ENCODE measurements around the gene GPR21.
A peak's percentile ranks its signal among the peaks of the same experiment; 100 is the strongest.

Gene GPR21, protein sequence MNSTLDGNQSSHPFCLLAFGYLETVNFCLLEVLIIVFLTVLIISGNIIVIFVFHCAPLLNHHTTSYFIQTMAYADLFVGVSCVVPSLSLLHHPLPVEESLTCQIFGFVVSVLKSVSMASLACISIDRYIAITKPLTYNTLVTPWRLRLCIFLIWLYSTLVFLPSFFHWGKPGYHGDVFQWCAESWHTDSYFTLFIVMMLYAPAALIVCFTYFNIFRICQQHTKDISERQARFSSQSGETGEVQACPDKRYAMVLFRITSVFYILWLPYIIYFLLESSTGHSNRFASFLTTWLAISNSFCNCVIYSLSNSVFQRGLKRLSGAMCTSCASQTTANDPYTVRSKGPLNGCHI

DNA sequence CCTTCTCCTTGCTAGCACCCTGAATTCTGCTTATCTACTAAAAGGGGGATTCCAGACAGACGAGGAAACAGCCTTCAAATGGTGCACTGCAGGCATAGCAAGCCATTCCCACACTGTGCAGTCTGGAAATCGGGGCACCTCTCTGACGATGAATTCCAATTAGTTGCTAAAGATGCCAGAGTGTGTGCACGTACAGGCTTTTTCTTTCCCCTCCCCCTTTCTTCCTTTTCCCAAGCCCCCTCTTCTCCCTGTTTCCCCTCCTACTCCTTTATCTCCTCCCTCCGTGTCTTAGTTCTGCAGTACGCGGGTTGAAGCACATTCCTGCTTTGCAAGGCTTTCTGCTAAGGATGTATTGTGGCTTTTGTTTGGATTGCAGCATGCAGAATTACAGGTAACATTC, at the start of gene GPR21:
Gene GPR21 (plus strand): TSS at position 316 of the 400 bp plus-strand sequence. CDS start 900 bp downstream, outside the sequence.
- Histone ChIP-seq H3K4me3 (peak within 1 kb of the TSS in 3 of 7 experiments; percentile 2 to 21 (median 4)), H3K27ac (peak within 1 kb of the TSS in 3 of 21 experiments; percentile 6 to 11 (median 11))

DNA sequence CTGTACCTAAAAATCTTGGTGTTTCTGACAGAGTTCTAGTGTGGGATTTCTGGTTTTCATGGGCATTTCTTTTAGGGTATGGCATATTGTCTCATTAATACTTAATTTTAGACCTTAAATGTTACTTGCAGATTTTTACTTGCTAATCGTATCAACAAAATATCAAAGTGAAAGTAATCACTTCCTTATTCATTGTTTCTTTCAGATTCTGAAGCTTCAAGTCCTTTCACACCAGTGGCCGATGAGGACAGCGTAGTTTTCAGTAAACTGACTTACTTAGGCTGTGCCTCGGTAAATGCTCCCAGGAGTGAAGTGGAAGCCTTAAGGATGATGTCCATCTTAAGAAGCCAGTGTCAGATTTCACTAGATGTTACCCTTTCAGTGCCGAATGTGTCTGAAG, 47.5 kb upstream of the GPR21 start:
- peak overlapping the region in 1 of 21 experiments; percentile 5 for H3K27ac ChIP-seq
- H3K4me3 ChIP-seq = no peak overlapping the region

DNA sequence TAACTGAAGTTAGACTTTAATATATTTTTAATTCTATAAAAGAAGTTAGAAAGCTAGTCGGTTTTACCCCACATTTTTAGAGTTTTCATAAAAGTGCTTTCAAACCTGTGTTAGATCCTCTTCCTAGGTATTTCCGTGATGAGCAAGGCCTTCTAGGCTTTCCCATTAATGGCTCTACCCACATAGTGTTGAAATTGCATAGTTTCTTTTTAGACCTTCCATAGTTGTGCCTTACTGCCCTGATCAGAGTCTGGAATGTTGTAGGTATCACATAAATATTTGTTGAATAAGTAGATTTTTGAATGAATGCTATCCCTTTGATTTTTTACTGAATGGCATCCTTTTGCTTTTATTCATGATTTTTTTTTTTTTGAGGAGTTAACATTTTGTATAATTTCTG, 45.3 kb upstream of the GPR21 start:
- Histone ChIP-seq H3K4me3 (no peak overlapping the region), H3K27ac (peak overlapping the region in 1 of 21 experiments; percentile 31)

DNA sequence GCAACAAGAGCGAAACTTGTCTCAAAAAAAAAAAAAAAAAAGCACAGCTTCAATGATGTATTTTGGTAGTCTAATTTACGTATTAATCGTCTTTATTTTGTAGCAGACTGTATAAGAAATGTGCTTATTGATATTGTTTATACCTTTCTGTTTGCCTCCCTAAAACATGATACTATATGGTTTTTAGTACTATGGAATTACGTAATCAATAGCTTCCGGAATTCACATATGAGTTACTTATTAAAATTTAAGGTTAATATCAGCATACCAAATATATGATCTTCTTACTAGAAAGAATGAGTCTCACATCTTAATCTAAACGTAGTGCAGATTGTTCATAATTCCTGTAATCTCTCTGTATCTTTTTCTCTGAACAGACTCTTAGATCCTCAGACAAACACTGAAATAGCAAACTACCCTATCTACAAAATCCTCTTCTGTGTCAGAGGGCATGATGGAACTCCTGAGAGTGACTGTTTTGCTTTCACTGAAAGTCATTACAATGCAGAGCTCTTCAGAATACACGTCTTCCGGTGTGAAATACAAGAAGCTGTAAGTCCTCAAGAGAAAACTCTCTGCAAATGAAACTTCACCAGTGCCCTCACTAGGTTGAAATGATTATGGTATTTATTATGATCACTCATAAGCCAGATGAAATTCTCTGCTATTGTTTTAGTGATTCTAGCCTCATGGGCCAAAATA, 44.4 kb upstream of the GPR21 start:
- H3K4me3 ChIP-seq = no peak overlapping the region
- no peak overlapping the region for H3K27ac ChIP-seq

DNA sequence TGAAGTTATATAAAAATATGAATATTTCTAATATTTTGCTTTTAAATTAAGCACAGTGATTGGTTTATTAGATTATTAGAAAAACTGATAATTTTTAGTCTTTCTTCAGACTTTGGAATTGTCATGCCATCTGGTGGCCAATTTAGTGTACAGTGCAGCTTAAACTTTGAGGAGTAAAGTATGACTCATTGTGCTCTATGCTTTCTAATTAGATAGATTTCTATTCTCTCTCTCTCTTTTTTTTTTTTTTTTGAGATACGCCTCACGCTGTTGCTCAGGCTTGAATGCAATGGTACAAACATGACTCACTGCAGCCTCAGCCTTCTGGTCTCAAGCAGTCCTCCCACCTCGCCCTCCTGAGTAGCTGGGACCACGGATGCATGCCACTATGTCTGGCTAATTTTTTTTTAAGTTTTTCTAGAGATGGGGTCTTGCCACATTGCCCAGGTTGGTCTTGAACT, 42.1 kb upstream of the GPR21 start:
- Histone ChIP-seq H3K27ac (no peak overlapping the region), H3K4me3 (no peak overlapping the region)

DNA sequence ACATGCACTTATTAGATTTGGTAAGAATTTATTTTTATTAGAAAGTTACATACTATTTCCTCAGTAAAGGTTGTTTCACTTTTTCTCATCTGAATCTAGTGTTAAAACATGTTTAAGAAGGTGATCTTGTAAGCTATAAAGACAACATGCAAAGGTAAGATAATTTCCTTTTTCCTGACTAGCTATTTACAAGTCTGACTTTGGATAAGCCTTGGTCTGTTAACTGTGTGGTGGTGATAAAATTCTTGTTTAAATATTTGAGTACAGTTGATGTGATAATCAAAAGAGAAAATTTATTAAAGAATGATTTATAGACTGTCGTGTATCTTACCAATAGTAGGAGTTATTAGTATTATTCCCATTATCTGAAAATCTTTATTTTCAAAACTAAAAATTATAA, 36.9 kb upstream of the GPR21 start:
- H3K4me3 ChIP-seq = no peak overlapping the region

DNA sequence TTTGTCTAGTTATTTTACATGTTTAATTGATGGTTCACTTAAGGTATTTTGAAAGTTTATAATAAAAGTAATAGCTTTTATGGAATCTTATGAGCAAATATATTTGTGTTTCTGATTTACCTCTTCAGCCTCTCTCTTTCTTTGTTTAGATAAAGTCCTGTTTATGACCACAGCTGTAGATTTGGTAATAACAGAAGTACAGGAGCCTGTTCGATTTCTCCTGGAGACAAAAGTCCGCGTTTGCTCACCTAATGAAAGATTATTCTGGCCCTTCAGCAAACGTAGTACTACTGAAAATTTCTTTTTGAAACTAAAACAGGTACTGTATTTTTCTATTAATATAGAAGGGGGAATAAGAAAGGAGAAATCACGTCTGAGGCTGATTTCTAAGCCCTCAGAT, 35.0 kb upstream of the GPR21 start:
- Histone ChIP-seq H3K4me3 (no peak overlapping the region), H3K27ac (no peak overlapping the region)

More for the DNA sequence above, 36.9 kb upstream of the GPR21 start:
- no peak overlapping the region for H3K27ac ChIP-seq

DNA sequence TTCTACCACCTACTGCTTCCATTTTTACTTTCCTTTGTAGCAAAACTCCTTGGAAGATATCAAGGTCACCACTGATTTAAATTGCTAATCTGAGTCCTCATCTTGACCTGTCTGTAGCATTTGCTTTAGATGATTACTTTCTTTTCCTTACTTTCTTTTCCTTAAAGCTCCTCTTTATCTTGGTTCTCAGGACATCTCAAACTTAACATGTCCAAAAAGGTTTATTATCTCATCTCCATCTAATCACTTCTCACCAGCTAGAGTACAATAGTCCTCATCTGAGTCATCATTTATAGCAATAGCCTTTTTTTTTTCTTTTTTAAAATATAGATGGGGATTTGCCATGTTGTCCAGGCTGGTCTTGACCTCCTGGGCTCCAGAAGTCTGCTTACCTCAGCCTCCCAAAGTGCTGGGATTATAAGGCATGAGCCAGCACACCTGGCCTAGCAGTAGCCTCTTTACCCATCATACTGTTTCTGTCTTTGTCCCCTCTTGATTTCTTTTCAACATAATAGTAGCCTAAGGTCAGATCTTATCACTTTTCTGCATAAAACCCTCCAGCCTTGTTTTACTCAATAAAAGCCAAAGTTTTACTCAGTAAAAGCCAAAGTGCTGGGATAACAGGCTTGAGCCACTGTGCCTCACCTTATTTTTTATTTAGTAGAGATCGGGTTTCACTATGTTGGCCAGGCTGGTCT, 32.9 kb upstream of the GPR21 start:
- Histone ChIP-seq H3K27ac (no peak overlapping the region), H3K4me3 (no peak overlapping the region)

DNA sequence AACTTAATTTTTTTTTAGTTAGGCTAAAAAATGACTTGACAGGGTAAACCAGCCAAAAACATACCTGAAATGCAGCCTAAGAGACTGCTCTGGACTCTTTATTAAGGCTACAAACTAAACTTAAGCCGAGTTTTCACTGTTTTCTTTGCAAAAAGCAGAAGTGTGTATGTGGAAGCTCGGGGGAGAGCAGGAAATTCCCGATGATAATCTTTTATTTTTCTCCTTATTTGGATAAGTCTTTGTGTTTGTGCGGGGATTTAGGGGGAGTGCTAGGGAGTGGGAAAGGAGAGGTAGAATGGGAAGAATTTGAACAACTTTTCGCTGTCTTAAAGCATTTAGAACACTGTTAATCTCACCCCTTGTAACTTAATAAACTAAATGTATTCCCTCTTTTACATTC, 30.7 kb upstream of the GPR21 start:
- peak overlapping the region in 7 of 21 experiments; percentile 16 to 56 (median 33) for H3K27ac ChIP-seq
- no peak overlapping the region for H3K4me3 ChIP-seq

DNA sequence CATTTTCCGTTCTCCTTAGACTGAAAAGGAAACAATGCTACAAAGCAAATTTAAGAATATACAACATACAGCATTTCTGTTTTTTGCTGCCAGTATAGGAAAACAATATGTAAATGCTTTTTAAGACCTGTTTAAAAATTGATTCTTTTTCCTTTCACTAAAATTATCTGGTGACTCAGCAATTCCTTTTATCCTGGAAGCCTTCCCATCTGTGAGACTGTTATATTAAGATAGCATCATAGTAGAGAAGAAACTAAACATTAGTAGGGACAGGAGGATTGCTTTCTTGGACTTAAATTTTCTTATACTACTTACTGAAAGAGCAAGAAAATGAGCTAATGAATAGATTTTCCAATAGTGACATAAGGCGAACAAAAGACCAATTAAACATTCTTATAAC, 30.0 kb upstream of the GPR21 start:
- Histone ChIP-seq H3K4me3 (no peak overlapping the region), H3K27ac (peak overlapping the region in 3 of 21 experiments; percentile 26 to 44 (median 29))

DNA sequence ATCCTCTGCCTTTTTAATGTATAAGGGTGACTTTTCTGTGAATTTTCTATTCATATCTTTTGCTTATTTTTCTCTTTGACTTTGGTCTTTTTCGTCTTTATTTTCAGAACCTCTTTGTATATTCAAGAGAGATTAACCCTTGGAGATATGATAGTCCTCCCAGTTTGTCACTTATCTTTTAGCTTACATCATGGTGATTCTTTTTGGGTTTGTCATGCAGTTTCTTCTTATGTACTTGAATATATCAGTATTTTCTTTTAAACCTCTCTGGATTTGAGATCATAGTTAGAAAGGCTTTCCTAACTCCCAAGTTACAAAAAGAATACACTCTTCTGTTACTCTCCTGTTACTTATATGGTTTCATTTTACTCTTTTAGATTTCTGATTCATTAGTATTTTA, 27.5 kb upstream of the GPR21 start:
- Histone ChIP-seq H3K4me3 (no peak overlapping the region), H3K27ac (no peak overlapping the region)

DNA sequence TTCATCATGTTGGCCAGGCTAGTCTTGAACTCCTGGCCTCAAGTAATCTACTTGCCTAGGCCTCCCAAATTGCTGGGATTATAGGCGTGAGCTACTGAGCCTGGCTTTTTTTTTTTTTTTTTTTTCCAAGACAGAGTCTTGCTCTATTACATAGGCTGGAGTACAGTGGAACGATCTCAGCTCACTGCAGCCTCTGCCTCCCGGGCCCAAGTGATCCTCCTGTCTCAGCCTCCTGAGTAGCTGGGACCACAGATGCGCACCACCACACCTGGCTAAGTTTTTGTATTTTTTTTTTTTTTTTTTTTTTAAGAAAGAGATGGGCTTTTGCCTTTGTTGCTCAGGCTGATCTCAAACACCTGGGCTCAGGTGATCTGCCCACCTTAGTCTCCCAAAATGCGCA, 26.2 kb upstream of the GPR21 start:
- Histone ChIP-seq H3K27ac (no peak overlapping the region), H3K4me3 (no peak overlapping the region)

DNA sequence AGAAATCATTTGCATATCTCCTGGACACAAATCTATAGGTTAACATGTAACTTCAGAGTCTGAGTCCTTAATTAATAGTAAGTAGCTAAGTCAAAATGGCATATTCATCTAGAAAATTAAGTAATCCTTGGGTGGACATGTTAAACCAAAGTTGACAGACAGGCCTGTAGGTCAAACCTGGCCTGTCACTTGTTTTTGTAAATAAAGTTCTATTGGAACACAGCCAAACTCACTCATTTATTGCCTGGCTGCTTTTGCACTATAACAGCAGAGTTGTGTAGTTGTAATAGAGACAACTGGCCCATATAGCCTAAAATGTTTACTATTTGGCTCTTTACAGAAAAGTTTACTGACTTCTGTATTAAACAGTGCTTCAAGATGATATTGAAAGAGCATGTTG, 24.6 kb upstream of the GPR21 start:
- Histone ChIP-seq H3K27ac (no peak overlapping the region), H3K4me3 (no peak overlapping the region)

DNA sequence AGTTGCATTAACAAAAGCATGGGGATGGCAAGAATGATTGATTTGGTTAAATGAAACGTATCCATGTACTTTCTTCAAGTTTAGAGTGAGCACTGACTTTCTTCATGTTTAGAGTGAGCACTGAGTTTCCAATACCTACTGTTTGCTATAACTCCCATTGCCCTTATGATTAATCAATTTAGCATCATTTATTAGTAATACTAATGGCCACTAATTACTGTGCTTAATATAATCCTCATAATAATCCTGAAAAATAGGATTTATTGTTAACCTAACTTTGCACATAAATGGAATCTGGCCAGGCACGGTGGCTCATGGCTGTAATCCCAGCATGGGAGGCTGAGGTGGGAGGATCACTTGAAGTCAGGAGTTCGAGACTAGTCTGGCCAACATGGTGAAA, 22.1 kb upstream of the GPR21 start:
- Histone ChIP-seq H3K27ac (no peak overlapping the region), H3K4me3 (no peak overlapping the region)

DNA sequence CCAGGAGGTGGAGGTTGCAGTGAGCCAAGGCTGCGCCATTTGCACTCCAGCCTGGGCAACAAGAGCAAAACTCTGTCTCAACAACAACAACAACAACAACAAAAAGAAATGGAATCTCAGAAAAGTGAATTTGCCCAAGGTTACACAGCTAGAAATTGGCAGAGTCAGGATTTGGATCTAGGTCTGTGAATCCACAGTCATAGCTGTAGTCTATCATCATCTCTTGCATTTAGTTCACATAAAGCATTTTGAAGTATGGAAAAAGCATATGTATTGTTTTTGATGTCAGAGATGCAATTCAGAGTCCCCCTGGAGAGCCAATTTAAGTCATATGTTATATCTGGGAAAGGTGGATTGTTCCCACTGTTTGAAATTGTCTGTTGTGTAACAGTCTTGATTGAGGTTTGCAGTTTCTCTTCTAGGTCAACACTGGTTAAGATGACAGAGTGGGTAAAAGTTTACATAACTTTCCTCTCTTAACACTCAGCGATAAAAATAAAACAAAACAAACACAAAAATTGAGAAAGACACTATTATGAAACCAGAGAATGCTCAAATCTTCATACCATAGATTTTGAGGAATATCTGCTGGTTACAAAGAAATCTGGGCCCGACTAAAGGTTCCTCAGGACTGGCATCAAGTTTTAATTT, 21.5 kb upstream of the GPR21 start:
- H3K27ac ChIP-seq = no peak overlapping the region

DNA sequence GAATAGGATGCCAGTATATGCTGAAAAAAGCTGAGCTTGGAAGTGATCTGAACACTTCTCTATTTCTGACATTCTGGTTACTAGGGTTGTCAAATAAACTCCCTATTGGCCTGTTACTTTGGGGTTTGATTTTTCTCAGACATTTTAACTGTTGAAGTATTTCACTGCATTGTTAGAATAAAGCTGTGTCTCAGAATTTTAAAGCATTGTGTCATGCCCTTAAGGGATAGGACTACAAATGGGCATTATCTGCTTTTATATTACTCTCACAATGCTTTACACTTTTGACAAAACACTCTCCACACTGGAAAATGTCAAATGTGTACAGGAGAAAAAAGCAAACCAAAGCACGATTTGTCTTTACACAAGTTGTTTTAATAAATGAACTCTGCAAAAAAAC, 16.8 kb upstream of the GPR21 start:
- H3K27ac ChIP-seq = no peak overlapping the region
- no peak overlapping the region for H3K4me3 ChIP-seq

More for the DNA sequence above, 21.5 kb upstream of the GPR21 start:
- H3K4me3 ChIP-seq = no peak overlapping the region

DNA sequence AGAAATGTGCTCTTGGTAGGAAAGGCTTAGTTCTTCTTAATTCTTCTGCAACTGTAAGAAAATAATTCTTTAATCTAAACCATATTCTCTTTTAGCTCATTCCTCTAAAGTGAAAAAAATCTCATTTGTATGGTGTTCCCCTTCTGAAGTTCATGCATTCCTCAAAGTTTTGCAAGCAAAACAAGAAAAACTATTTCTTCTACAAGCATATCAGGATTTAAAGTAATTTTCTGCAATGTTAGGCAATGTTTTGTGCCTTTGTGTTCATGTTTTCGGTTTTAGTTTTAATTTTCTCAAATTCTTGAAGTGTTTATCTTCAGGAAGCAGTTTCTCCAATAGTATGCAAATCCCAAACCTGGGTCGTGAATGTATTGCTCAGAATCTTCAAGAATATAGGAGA, 12.7 kb upstream of the GPR21 start:
- no peak overlapping the region for H3K27ac ChIP-seq
- H3K4me3 ChIP-seq = no peak overlapping the region

DNA sequence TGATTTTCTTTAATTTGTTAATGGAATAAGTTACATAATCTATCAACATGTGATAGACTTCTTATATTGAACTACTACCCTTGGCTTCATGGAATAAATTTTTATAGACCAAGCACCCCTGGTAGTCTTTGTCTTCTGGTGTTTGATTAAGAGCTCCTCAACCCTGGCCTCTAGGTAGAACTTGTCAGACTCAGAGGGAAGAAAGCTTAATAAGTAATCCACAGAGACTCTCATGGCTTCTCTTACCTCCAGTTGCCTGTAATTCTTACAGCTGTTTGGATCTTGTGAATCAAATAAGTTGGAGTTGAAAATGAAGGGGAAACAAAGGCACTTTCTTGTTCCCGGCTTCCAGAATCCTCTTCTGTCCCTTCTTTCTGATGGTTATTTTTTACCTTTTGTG, 7.0 kb upstream of the GPR21 start:
- H3K27ac ChIP-seq = no peak overlapping the region
- H3K4me3 ChIP-seq = no peak overlapping the region

DNA sequence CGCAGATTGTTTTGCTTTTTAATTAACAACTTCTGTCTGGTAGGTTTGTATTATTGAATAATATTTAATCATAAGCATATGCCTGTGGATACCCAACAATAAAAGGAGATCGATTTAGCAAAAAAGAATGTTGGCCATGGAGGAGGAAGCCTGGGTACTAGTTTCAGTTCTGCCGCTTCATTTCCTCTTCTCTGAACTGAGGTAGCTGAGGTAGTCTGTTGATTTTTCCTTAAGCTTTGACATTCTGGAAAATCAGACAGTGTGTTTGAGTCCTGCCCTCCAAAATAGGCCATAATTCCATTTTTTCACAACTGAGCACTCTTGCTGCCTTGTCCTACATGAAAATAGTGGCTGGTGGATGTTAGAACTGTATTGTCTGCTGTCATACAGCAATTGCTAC, 6.0 kb upstream of the GPR21 start:
- Histone ChIP-seq H3K4me3 (no peak overlapping the region), H3K27ac (no peak overlapping the region)

DNA sequence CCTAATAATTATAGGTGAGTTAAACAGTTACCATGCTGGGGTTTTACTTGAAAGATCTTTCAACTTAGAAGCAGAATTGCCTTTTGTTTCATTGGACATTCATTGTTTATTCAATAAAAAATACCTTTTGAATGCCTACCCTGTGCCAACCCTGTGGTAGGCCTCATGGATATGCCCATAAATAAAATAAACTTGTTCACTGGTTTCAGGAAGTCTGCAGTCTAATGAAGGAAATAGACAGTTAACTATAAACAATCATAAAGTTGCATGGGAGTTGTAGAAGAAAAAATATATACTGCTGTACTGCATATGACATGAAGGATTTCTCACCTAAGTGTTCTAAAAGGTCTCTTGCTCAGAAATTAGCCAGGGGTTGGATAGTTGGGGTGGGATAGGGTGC, 5.3 kb upstream of the GPR21 start:
- no peak overlapping the region for H3K4me3 ChIP-seq
- H3K27ac ChIP-seq = no peak overlapping the region
